ENCODE data around the gene STRBP. TPM values are rescaled to one million over a fixed set of nuclear protein-coding genes. Genes with fewer than 3 reads are reported as not detected.

Gene STRBP
- total RNA-seq, 1 donor from 2014 or later: 37.2 TPM

- no peak for DNase-seq (ENCODE audit: low spot score)
Measured at GRCh38 chr9:123098096-123098459, 170.3 kb downstream of the STRBP start.

GRCh38 chr9:123097430-123098095 is 170.8 kb downstream of the STRBP start:
- DNase-seq (ENCODE audit: low spot score): no peak

GRCh38 chr9:123096987-123097386 is 171.4 kb downstream of the STRBP start:
- no peak for DNase-seq (ENCODE audit: low spot score)

GRCh38 chr9:123093141-123093540 is 175.2 kb downstream of the STRBP start:
- no peak for DNase-seq (ENCODE audit: low spot score)

- DNase-seq (ENCODE audit: low spot score): no peak
Measured at GRCh38 chr9:123091459-123091858, 176.9 kb downstream of the STRBP start.

GRCh38 chr9:123090956-123091355 is 177.4 kb downstream of the STRBP start:
- no peak for DNase-seq (ENCODE audit: low spot score)

- no peak for DNase-seq (ENCODE audit: low spot score)
Measured at GRCh38 chr9:123090198-123090896, 178.0 kb downstream of the STRBP start.

GRCh38 chr9:123089790-123090189 is 178.6 kb downstream of the STRBP start:
- no peak for DNase-seq (ENCODE audit: low spot score)

GRCh38 chr9:123089040-123089439 is 179.3 kb downstream of the STRBP start:
- no peak for DNase-seq (ENCODE audit: low spot score)

GRCh38 chr9:123087359-123087888 is 181.0 kb downstream of the STRBP start:
- DNase-seq (ENCODE audit: low spot score): no peak

- no peak for DNase-seq (ENCODE audit: low spot score)
Measured at GRCh38 chr9:123085916-123086315, 182.5 kb downstream of the STRBP start.

GRCh38 chr9:123084256-123084655 is 184.1 kb downstream of the STRBP start:
- no peak for DNase-seq (ENCODE audit: low spot score)

GRCh38 chr9:123083680-123084079 is 184.7 kb downstream of the STRBP start:
- DNase-seq (ENCODE audit: low spot score): no peak

GRCh38 chr9:123081824-123082223 is 186.6 kb downstream of the STRBP start:
- DNase-seq (ENCODE audit: low spot score): no peak

- no peak for DNase-seq (ENCODE audit: low spot score)
Measured at GRCh38 chr9:123080444-123080843, 187.9 kb downstream of the STRBP start.

GRCh38 chr9:123074628-123075027 is 193.8 kb downstream of the STRBP start:
- DNase-seq (ENCODE audit: low spot score): no peak

- DNase-seq (ENCODE audit: low spot score): no peak
Measured at GRCh38 chr9:123073991-123074422, 194.4 kb downstream of the STRBP start.

- no peak for DNase-seq (ENCODE audit: low spot score)
Measured at GRCh38 chr9:123073441-123073840, 194.9 kb downstream of the STRBP start.

GRCh38 chr9:123072407-123072995 is 195.9 kb downstream of the STRBP start:
- DNase-seq (ENCODE audit: low spot score): no peak

Data from mucosa of gallbladder (tissue), 1 donor.